ENCODE measurements around the gene KIF26B.

DNA sequence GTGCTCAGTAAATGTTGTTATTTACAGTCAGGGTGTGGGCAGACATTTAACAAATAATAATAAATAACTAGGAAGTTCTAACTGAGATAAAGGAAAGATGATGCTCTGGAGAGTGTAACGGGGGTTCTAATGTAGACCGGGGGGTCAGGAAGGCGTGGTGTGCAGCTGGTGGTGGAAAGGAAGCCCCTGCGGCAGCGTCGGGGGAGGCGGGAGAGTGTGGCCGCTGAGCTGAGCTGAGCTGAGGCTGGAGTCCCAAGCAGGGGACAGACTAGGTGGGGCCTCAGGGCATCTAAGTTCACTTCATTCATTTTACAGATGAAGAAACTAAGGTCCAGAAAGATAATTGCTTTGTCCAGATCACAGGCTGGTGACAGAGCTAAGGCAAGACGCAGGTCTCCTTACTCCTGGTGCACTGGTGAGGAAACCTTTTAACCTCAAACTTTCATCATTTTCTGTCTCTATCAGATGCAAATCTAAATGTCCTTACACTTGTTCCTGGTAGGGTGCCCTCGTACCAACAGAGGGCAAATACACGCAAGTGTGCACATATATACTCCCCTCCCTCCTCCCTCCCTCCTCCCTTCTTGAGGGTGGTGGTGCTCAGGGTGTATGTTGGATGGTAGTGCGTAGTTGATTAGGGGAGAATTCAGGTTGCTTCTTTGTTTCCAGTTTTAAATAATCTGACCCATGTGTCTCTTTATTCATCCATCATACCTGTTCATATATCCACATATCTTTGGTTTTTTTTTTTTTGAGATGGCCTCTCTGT lies 44.1 kb downstream of the KIF26B start:
- no peak for TF ChIP-seq POLR2A (IDR thresholded peaks at IDR 0.05)
- TF ChIP-seq, protein P1, sequence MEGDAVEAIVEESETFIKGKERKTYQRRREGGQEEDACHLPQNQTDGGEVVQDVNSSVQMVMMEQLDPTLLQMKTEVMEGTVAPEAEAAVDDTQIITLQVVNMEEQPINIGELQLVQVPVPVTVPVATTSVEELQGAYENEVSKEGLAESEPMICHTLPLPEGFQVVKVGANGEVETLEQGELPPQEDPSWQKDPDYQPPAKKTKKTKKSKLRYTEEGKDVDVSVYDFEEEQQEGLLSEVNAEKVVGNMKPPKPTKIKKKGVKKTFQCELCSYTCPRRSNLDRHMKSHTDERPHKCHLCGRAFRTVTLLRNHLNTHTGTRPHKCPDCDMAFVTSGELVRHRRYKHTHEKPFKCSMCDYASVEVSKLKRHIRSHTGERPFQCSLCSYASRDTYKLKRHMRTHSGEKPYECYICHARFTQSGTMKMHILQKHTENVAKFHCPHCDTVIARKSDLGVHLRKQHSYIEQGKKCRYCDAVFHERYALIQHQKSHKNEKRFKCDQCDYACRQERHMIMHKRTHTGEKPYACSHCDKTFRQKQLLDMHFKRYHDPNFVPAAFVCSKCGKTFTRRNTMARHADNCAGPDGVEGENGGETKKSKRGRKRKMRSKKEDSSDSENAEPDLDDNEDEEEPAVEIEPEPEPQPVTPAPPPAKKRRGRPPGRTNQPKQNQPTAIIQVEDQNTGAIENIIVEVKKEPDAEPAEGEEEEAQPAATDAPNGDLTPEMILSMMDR (IDR thresholded peaks at IDR 0.05): no peak
